Peyer's patch (tissue), 4 donors: ENCODE measurements around the gene ABHD17A. TPM values are rescaled to one million over a fixed set of nuclear protein-coding genes. Genes with fewer than 3 reads are reported as not detected.

Source experiments
- DNase-seq, 3 donors: peaks; one replicate each; pipeline ENCODE4 v3.0.0-alpha.2; 2017 to 2019
- H3K27ac ChIP-seq, 4 donors: fragments of 200-600 bp; sonication (generic); one replicate each; pipeline ENCODE4 v1.5.1; 2016 to 2019
- H3K27me3 ChIP-seq, 2 donors: fragments of 200-600 bp; sonication (generic); one replicate each; pipeline ENCODE4 v1.5.1; 2019
- H3K36me3 ChIP-seq, 3 donors: fragments of 200-600 bp; sonication (generic); one replicate each; pipeline ENCODE4 v1.5.1; 2016 to 2019
- H3K4me1 ChIP-seq, 4 donors: fragments of 200-600 bp; sonication (generic); one replicate each; pipeline ENCODE4 v1.5.1; 2016 to 2019
- H3K4me3 ChIP-seq, 4 donors: fragments of 200-600 bp; sonication (generic); 1 replicate in 3 of 4; 2 replicates in 1 of 4; pipeline ENCODE4 v1.5.1; 2016 to 2019; ENCODE audit warnings: mild to moderate bottlenecking in 1 of 4
- H3K9me3 ChIP-seq, 4 donors: fragments of 200-600 bp; sonication (generic); one replicate each; pipeline ENCODE4 v1.5.1; 2016 to 2019; ENCODE audit warnings: mild to moderate bottlenecking in 1 of 4
- POLR2A ChIP-seq, 2 donors: fragments of 450-650 bp; IDR thresholded peaks; one replicate each; pipeline ENCODE4 v1.5.1; 2017; ENCODE audit warnings: antibody characterized with exemption in 2 of 2, mild to moderate bottlenecking in 2 of 2, moderate library complexity in 2 of 2
- total RNA-seq, 4 donors: library from RNA; depleted of rRNA; stranded (reverse); fragments of >200 nt; gene quantifications; one replicate each; pipeline ENCODE4 v1.1.0, GENCODE V29; 2016
- TF ChIP-seq, protein P1 (sequence below), 6 experiments: fragments of 450-650 bp in 4 of 6; fragments of 200-600 bp in 2 of 6; sonication (generic) in 1 of 6; IDR thresholded peaks; one replicate each; pipeline ENCODE4 v1.5.1; 2017 to 2019; ENCODE audit warnings: antibody characterized with exemption in 6 of 6, mild to moderate bottlenecking in 3 of 6, moderate library complexity in 1 of 6

The ABHD17A gene
- total RNA-seq, 4 donors from 2014 or later, result 52.0 to 95.9 (median 68.4) TPM

- Histone ChIP-seq H3K27me3 (no peaks in the 10 kb centered on the region), H3K9me3 (no peaks in the 10 kb centered on the region), H3K27ac (peak overlapping the region in 1 of 4 donors; percentile 57), H3K36me3 (no peaks in the 10 kb centered on the region), H3K4me3 (no peak overlapping the region), H3K4me1 (peaks cover 9 to 63% (median 43%) of the 10 kb centered on the region in 4 donors)
- TF ChIP-seq, protein P1, sequence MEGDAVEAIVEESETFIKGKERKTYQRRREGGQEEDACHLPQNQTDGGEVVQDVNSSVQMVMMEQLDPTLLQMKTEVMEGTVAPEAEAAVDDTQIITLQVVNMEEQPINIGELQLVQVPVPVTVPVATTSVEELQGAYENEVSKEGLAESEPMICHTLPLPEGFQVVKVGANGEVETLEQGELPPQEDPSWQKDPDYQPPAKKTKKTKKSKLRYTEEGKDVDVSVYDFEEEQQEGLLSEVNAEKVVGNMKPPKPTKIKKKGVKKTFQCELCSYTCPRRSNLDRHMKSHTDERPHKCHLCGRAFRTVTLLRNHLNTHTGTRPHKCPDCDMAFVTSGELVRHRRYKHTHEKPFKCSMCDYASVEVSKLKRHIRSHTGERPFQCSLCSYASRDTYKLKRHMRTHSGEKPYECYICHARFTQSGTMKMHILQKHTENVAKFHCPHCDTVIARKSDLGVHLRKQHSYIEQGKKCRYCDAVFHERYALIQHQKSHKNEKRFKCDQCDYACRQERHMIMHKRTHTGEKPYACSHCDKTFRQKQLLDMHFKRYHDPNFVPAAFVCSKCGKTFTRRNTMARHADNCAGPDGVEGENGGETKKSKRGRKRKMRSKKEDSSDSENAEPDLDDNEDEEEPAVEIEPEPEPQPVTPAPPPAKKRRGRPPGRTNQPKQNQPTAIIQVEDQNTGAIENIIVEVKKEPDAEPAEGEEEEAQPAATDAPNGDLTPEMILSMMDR (IDR thresholded peaks at IDR 0.05), result no peak
- no peak for TF ChIP-seq POLR2A (IDR thresholded peaks at IDR 0.05)
- DNase-seq, result no peak
Observed at GRCh38 chr19:1852581-1853128, 32.6 kb downstream of the ABHD17A start.

DNA sequence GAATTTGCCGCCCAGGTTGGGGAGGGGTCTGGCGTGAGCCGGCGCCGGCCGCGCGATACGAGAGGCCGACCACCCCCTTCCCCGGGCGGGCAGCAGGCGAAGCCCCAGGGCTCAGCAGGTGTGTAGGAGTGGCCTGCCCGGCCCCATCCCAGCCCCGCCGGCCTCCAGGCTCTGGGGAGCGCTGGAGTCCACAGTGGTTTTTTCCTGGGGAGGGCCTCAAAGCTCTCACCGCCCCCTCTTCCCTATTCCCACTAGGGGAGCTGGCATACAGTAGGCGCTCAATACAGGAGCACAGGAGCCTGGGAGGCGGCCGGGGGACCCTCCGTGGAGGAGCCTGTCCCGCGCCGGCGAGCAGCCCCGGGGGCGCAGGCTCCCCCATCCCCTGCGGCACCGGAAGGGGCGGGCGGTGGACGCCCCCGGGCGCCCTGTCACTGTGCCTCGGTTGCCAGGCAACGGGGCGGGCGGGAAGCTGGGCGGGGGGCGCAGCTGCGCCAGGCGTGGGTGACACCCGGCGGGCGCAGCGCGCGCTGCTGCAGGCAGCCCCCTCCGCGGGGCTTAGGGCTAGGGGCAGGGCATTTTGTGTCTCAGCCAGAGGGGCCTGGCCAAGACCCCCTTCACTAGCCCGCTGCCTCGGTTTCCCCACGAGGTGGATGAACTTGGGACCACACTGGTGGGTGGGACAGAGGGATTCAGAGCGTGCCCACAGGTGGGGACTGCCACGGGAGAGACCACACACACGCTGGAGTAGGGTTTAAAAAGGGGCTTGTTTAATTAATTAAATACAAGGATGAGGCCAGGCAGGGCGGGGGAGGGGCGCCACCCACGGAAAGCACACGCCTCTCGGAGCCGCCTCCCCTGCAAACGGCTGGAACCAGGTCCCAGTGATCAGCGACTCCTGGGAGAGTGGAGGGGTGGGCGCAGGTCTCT, 33.4 kb downstream of the ABHD17A start:
- TF ChIP-seq, protein P1 (IDR thresholded peaks at IDR 0.05), result no peak
- TF ChIP-seq POLR2A (IDR thresholded peaks at IDR 0.05), result no peak
- H3K36me3 ChIP-seq, result no peaks in the 10 kb centered on the region
- DNase-seq, result peak in 1 of 3 donors; percentile 67
- H3K27ac ChIP-seq, result peak overlapping the region in 1 of 4 donors; percentile 18
- no peaks in the 10 kb centered on the region for H3K27me3 ChIP-seq
- no peaks in the 10 kb centered on the region for H3K9me3 ChIP-seq
- peak overlapping the region in 1 of 4 donors; percentile 21 for H3K4me3 ChIP-seq
- peaks cover 9 to 67% (median 44%) of the 10 kb centered on the region in 4 donors for H3K4me1 ChIP-seq

- H3K27ac ChIP-seq, result peak overlapping the region in 1 of 4 donors; percentile 18
- no peak for DNase-seq
- TF ChIP-seq, protein P1 (IDR thresholded peaks at IDR 0.05), result no peak
- no peak for TF ChIP-seq POLR2A (IDR thresholded peaks at IDR 0.05)
- H3K4me1 ChIP-seq, result peaks cover 10 to 70% (median 46%) of the 10 kb centered on the region in 4 donors
- H3K4me3 ChIP-seq, result peak overlapping the region in 1 of 4 donors; percentile 21
- H3K9me3 ChIP-seq, result no peaks in the 10 kb centered on the region
- H3K36me3 ChIP-seq, result no peaks in the 10 kb centered on the region
- H3K27me3 ChIP-seq, result no peaks in the 10 kb centered on the region
Observed at GRCh38 chr19:1850809-1851653, 34.3 kb downstream of the ABHD17A start.

GRCh38 chr19:1849886-1850398, 35.4 kb downstream of the ABHD17A start:
- Histone ChIP-seq H3K4me1 (peaks cover 5 to 71% (median 41%) of the 10 kb centered on the region in 4 donors), H3K36me3 (no peaks in the 10 kb centered on the region), H3K27ac (no peak overlapping the region), H3K27me3 (no peaks in the 10 kb centered on the region), H3K4me3 (no peak overlapping the region), H3K9me3 (no peaks in the 10 kb centered on the region)
- DNase-seq, result no peak
- TF ChIP-seq POLR2A (IDR thresholded peaks at IDR 0.05), result no peak
- TF ChIP-seq, protein P1 (IDR thresholded peaks at IDR 0.05), result no peak

DNA sequence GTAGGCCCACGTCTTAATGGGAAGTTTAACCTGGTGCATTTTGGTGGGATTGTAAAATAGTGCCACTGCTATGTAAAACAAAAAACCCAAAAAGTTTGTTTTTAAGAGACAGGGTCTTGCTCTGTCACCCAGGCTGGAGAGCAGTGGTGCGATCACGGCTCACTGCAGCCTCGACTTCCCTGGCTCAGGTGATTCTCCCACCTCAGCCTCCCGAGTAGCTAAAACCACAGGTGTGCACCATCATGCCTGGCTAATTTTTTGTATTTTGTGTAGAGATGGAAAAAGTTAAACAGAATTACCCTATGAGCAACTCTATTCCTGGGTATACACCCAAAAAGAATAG, 36.2 kb downstream of the ABHD17A start:
- DNase-seq, result no peak
- Histone ChIP-seq H3K36me3 (no peaks in the 10 kb centered on the region), H3K27ac (peak overlapping the region in 3 of 4 donors; percentile 97 to 100 (median 99)), H3K27me3 (no peaks in the 10 kb centered on the region), H3K9me3 (no peaks in the 10 kb centered on the region), H3K4me3 (no peak overlapping the region), H3K4me1 (peaks cover 5 to 71% (median 41%) of the 10 kb centered on the region in 4 donors)
- TF ChIP-seq POLR2A (IDR thresholded peaks at IDR 0.05), result no peak
